NCI-H2029 (cell line): Measurements from ENCODE around the gene ANXA6.

ENCODE experiments used
- DNase-seq: peaks from one replicate; lab custom pipeline; 2025; lab: John Stamatoyannopoulos, UW

The ANXA6 gene

GRCh38 chr5:151100681-151101080 is 56.9 kb downstream of the ANXA6 start:
- no peak for DNase-seq

- DNase-seq: no peak
These were observed 58.8 kb downstream of the ANXA6 start for GRCh38 chr5:151098768-151099121.

- no peak for DNase-seq
These were observed 59.5 kb downstream of the ANXA6 start for GRCh38 chr5:151097820-151098767.

- DNase-seq: no peak
These were observed 60.5 kb downstream of the ANXA6 start for GRCh38 chr5:151097061-151097460.

GRCh38 chr5:151096001-151096373 is 61.6 kb downstream of the ANXA6 start:
- DNase-seq: no peak

- DNase-seq: no peak
These were observed 62.1 kb downstream of the ANXA6 start for GRCh38 chr5:151095341-151096000.

- no peak for DNase-seq
These were observed 62.7 kb downstream of the ANXA6 start for GRCh38 chr5:151094852-151095245.

GRCh38 chr5:151094030-151094851 is 63.3 kb downstream of the ANXA6 start:
- DNase-seq: no peak

- no peak for DNase-seq
These were observed 64.1 kb downstream of the ANXA6 start for GRCh38 chr5:151093476-151093889.

- no peak for DNase-seq
These were observed 64.8 kb downstream of the ANXA6 start for GRCh38 chr5:151092762-151093161.

- no peak for DNase-seq
These were observed 67.9 kb downstream of the ANXA6 start for GRCh38 chr5:151089726-151090125.

- no peak for DNase-seq
These were observed 68.6 kb downstream of the ANXA6 start for GRCh38 chr5:151088986-151089385.

GRCh38 chr5:151087486-151087885 is 70.1 kb downstream of the ANXA6 start:
- no peak for DNase-seq

GRCh38 chr5:151086905-151087360 is 70.6 kb downstream of the ANXA6 start:
- DNase-seq: no peak

GRCh38 chr5:151086192-151086869 is 71.2 kb downstream of the ANXA6 start:
- DNase-seq: no peak

- DNase-seq: no peak
These were observed 72.0 kb downstream of the ANXA6 start for GRCh38 chr5:151085517-151086041.

- no peak for DNase-seq
These were observed 73.2 kb downstream of the ANXA6 start for GRCh38 chr5:151084363-151084762.

- no peak for DNase-seq
These were observed 74.4 kb downstream of the ANXA6 start for GRCh38 chr5:151083081-151083676.

- DNase-seq: no peak
These were observed 75.2 kb downstream of the ANXA6 start for GRCh38 chr5:151082282-151082902.

- DNase-seq: no peak
These were observed 75.9 kb downstream of the ANXA6 start for GRCh38 chr5:151081431-151082281.
